ENCODE results near the gene IRGQ.

DNA sequence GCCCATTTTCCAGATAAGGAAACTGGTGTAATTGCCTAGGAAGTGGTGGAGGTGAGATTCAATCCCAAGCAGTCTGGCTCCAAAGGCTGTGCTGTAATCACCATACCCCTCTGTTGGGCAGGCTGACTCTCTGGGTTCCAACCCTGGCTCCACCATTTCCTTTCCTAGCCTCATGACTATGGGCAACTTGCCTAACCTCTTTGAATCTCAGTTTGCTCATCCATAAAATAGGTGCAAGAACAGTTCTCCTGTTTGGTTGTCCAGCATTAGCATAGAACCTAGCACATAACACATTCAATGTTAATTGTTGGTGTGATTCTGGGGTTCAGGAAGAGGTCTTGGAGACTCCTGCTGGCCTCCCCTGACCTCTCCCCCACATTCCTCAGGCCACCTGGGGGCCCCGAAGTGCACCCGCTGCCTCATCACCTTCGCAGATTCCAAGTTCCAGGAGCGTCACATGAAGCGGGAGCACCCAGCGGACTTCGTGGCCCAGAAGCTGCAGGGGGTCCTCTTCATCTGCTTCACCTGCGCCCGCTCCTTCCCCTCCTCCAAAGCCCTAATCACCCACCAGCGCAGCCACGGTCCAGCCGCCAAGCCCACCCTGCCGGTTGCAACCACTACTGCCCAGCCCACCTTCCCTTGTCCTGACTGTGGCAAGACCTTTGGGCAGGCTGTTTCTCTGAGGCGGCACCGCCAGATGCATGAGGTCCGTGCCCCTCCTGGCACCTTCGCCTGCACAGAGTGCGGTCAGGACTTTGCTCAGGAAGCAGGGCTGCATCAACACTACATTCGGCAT lies 2.7 kb upstream of the IRGQ start:
- TF ChIP-seq, protein P1, sequence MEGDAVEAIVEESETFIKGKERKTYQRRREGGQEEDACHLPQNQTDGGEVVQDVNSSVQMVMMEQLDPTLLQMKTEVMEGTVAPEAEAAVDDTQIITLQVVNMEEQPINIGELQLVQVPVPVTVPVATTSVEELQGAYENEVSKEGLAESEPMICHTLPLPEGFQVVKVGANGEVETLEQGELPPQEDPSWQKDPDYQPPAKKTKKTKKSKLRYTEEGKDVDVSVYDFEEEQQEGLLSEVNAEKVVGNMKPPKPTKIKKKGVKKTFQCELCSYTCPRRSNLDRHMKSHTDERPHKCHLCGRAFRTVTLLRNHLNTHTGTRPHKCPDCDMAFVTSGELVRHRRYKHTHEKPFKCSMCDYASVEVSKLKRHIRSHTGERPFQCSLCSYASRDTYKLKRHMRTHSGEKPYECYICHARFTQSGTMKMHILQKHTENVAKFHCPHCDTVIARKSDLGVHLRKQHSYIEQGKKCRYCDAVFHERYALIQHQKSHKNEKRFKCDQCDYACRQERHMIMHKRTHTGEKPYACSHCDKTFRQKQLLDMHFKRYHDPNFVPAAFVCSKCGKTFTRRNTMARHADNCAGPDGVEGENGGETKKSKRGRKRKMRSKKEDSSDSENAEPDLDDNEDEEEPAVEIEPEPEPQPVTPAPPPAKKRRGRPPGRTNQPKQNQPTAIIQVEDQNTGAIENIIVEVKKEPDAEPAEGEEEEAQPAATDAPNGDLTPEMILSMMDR (IDR thresholded peaks at IDR 0.05; ENCODE audit: low read depth, low read length), result no peak
- TF ChIP-seq, protein P2, sequence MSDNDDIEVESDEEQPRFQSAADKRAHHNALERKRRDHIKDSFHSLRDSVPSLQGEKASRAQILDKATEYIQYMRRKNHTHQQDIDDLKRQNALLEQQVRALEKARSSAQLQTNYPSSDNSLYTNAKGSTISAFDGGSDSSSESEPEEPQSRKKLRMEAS (IDR thresholded peaks at IDR 0.05; ENCODE audit: low read depth, low read length), result no peak
- TF ChIP-seq POLR2A (IDR thresholded peaks at IDR 0.05; ENCODE audit: extremely low read depth, insufficient read length), result no peak
